Stimulated activated CD8-positive, alpha-beta memory T cell treated with anti-CD3 and anti-CD28 coated beads, Interleukin-12 subunit alpha, Interleukin-12 subunit beta, amount 100 ng/mL, for 1 hour (primary cell): ENCODE data around the gene IP6K1.
"Not testable (repeated sequence)": the region's sequence is repeated elsewhere in the genome, so short reads cannot be mapped to it uniquely, and the experiment has no call there.

Experiments
- DNase-seq: peaks from one replicate; pipeline ENCODE4 v3.0.0-alpha.2; 2020; ENCODE audit warnings: low read depth

IP6K1 gene

DNA sequence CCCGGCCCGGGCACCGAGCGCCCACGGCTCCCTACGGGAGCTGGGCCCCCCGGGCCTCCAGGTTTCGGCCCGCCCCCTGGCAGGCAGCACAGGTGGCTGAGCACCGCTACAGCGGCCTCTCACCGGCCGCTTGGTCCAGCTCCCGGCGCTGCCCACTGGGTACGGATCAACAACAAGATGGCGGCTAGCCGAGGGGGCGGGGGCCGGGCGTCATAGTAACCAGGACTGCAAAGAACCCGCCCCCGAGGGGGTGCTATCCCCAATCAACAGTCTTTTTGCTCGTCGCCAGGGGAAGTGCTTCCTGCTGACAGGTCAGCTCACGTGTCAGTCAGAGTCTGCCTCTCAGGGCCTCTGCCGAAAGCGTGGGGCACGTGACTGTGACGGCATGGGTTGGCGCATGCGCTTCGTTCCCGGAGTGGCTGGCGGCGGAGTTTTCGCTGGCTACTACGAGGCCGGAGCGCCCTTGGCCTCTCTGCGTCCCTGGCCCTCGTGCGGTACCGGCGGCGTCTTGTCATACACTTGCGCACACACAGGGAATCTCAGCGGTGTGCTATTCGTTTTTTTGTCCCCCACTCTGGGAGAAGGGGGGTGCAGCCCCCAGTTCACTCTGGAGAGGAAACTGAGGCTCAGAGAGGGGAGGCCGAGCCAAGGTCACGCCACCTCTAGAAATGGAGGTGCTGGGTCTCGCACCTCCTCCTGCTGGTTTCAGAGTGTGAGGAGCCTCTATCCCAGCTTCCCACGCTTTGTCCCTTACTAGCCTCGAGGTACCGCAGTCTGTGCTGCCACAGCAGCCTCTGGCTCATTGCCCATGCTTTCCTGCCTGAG lies at the start of gene IP6K1:
Gene IP6K1 (minus strand): TSS at position 186 of the 825 bp plus-strand sequence. CDS start 38,502 bp downstream, outside the sequence.
- peak; percentile 99 for DNase-seq

DNA sequence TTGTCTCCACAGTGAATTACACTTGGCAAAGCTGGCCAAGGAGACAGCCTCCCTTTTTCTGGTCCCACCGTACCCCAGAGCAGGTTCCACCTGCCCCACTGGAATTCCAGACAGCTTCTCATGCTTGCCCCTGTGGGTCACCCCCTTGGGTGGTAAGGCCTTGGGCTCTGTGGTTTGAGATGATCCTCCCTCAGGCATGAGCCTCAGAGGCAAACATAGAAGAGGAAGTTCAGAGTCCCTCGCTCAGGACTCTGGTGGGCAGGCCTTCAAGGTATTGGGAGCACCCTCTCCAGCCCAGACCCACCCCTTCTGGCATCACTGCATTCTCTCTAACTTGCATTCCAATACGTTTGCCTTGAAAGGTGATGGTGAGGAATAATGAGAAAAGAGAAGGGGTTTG lies 45.0 kb upstream of the IP6K1 start:
- DNase-seq = no peak

DNA sequence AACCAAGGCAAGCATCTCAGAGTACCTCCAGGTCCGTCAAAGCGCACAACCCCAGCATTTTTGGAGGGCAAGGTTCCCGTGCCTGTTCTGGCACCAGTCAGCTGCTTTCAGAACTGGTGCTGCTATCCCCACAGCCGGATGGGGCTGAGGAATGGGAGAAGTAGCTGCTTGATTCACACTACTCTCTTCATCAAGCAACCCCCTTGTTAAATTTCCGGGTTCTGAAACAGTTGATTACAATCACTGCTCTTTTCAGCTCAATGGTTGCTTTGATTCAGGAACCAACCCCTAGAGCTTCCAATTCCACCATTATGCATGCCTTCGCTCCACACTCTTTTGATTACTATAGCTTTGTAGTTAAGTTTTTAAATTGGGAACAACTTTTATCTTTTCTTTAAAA lies 39.7 kb upstream of the IP6K1 start:
- DNase-seq = no peak

DNA sequence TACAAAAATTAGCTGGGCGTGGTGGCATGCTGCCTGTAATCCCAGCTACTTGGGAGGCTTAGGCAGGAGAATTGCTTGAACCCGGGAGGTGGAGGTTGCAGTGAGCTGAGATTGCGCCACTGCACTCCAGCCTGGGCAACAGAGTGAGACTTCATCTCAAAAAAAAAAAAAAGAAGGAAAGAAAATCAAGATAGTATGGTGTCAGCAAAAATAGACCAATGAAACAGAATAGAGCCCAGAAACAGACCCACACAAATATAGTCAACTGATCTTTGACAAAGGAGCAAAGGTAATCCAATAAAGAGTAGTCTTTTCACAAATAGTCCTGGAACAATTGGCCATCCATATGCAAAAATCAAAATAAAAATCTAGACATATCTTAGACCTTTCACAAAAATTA lies 36.8 kb upstream of the IP6K1 start:
- not testable (repeated sequence) for DNase-seq

DNA sequence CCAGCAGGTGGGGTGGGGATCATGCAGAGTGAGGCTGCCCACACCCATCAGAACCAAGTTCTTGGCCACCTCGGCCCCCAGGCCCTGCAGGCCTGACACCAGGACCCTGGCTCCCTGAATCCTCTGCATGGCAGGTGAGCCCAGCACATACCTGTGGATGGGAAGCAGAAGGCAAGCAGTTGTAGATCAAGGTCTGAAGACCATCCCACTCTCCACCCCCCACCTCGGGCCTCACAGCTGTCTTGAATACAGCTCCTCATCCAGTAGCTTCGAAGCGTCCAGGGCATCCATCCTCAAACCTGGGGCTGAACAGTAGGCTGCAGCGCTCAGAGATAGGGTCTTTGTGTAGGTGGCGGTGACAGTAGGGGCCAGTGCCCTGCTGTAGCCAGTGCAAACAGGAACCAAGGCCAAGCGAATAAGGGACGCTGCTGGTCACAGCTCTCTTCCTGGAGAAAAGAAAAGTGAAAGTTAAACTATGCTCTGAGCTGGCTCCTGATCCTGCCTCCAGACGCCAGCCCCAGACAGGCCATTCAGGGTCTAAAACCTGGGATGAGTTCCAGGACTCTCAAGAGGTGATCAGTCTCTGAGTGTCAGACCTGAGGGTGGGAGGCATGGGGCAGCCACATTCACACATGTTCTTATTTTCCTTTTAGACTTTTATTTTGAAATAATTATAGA lies 27.3 kb upstream of the IP6K1 start, which contains the start of gene UBA7:
Gene UBA7 (minus strand): TSS at position 457 of the 678 bp plus-strand sequence. CDS start 166 bp downstream, at position 291.
- DNase-seq = no peak

DNA sequence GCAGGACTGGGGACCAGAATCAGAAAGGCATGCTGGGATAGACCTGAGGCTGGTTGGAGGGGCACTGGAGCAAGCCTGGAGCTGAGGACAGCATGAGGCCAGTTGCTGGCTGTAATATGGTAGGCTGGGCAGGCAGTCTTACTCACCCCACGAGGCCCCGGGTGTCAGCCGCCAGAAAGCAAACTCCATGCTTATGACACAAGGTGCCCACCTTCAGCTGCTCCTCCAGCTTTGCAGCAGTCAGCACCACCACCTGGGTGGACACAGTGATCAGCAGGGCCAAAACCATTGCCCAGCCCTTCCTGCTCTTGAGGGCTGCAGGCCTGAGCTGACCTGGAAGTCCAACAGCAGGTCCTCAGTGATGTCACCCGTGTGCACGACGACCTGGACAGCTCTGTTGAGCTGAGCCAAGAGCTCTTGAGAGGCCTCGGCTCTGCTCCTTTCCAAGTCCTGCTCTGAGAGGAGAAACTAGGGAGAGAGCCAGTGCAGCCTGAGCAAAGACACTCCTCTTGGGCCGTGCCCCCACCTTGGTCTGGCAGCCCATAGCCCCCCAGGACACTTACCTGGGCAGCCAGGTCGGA lies 26.7 kb upstream of the IP6K1 start:
- DNase-seq = no peak

DNA sequence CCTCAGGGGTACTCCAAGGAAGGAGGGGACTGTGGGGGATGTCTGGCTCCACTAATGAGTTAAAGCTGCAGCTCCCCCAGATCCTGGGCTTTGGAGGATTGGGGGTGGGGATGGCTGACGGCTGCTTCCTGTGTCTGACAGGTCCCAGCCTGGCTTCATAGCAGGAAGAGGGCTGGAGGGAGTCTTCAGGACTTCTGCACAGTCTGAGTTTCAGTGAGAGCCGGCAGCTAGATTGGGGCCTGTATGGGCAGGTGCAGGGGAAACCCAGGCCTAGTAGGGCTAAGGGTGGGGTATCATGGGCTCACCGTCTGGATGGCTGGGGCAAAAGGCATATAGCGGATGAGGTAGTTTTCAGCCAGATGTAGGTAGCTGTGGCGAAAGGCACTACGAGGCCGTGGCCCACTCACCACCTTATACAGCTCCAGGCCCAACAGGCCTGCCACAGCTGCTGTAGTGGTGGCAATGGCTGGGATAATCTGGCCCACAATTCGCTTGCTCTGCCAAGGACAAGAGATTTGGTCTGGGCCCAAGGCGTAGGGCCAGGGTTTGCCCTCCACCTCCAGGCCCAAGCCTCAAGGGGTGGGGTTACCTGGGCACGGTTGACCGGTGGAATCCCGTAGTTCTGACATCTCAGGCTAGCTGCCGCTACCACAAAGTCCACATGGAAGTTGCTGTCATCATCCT lies 21.2 kb upstream of the IP6K1 start:
- no peak for DNase-seq

DNA sequence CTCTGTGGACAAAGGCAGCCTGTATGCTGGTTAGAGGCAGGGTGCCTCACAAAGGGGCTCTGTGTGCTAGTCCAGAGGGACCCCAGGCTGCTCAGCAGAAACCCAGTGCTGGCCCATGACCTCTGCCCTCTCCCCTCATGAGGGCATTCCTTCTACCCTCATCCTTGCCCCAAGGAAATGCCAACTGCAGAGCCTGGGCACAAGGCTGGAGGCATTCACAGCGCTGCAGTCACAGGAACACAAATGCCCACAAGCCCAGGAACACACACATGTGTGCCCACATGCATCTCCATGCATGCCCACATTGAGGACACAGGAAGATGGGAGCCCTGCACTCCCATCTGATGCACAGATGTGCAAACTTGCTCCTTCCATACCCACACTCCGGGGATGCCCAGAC lies 20.5 kb upstream of the IP6K1 start:
- no peak for DNase-seq

DNA sequence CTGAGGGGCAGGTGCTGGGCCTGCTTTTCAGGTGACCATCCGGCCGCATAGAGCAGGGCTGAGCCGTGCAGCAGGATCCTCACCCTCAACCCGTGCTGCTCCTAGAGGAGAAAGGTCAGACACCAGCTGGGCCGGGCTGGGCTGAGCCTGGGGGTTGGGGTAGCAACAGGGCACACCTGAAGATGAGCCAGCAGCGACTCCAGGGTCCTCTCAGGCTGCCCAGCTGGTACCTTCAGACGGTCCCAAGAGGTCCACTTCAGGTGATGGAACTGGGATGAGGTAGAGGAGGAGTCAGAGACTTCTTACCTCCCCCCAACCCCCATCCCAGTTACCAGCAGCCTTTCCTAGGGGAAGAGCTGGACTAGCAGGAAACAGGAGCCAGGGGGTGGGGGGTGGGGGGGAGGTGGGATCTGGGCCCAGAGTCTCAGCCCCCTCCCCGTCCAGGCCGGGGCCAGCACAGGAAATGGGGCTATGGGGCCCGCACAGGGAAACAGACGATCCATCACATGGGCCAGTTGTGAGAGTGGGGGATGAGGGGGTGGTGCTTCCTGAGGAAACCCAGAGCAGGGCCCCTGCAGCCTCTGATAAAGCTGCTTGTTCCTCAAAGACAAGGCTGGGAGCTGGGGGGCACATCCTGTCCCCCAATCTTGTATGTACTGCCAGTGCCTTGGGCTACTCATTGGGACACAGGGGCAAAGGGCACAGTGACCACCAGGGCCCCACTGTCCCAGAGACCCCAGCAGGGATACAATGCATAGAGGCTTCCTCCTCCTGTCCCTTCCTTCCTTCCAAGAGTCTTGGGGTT lies 19.8 kb upstream of the IP6K1 start:
- DNase-seq = no peak

DNA sequence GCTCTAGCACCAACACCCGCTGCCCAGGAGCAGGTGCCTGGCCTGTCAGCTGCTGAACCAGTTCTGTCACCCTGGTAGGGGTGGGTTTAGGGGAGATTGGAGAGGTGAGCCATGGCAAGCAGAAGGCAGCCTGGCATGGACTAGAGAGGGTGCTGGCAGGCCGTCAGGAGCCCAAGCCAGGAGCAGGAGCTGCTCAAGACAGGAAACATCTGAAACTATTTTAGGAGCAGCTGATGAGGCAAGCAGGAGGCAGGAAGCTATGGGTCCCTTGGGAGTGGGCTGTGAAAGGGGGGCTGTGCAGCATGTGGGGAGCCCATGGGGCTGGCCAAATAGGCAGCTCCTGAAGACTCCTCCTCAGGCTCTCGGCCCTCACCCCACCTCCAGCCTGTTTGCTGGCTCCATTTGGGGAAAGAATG lies 19.0 kb upstream of the IP6K1 start:
- DNase-seq = no peak

DNA sequence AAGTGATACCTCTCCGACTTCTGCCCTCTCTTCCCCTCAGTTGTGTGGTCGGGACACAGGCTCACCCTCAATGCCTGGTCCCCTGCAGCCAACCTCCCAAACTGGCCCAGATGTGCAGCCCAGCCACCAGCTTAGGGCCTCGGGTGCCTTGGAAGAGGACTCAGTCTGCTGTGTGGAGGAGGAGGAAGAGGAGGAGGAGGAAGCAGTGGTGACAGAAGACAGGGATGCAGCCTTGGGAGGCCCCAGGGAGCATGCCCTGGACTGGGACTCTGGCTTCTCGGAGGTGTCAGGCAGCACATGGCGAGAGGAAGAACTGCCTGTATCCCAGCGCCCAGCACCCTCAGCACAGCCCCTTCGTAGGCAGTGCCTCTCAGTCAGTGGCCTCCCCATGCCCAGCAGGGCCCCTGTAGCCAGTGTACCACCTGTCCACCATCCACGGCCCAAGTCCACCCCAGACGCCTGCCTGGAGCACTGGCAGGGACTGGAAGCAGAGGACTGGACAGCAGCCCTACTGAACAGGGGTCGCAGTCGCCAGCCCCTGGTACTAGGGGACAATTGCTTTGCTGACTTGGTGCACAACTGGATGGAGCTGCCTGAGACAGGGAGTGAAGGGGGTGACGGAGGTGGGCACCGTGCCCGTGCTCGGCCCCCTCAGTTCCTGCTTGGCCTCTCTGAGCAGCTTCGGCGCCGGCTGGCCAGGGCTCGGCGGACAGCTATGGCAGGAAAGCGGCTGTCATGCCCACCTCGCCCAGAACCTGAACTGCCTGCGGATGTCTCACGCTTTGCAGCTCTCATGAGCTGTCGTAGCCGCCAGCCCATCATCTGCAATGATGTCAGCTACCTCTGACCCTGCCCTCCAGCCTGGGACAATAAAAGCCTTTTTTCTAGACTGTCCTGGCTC lies 18.0 kb upstream of the IP6K1 start:
- DNase-seq = no peak

DNA sequence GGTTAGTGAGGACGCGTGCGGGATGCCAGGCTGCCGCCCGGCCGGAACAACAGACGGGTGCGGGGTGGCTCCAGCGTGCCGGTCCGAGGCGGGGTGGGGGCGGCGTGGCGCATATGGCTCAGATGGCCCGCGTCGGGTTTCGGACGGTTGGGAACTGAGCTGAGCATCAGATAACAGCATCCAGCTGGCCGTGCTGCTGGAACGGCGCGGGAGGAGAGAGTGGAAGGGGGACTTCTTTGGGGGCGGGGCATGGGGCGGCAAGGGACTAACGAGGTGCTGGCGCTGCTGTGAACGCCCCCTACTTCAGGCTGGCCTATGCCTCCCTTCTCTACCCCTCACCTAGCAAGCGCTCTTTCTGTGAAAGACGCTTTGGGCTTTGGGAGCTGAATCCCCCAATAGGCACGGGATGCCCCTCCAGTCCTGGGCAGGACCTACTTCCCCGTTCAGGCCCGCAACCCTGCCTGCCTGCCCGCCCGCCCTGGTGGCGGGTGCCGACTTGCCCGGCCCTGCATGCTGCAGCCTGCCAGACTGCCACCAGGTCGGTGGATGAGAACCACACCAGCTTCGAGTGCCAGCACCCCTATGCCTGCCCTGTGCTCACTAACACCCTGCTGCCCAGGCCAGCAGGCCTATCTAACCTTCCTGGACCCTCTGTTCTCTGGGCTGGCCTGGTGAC lies 17.3 kb upstream of the IP6K1 start:
- DNase-seq = no peak

DNA sequence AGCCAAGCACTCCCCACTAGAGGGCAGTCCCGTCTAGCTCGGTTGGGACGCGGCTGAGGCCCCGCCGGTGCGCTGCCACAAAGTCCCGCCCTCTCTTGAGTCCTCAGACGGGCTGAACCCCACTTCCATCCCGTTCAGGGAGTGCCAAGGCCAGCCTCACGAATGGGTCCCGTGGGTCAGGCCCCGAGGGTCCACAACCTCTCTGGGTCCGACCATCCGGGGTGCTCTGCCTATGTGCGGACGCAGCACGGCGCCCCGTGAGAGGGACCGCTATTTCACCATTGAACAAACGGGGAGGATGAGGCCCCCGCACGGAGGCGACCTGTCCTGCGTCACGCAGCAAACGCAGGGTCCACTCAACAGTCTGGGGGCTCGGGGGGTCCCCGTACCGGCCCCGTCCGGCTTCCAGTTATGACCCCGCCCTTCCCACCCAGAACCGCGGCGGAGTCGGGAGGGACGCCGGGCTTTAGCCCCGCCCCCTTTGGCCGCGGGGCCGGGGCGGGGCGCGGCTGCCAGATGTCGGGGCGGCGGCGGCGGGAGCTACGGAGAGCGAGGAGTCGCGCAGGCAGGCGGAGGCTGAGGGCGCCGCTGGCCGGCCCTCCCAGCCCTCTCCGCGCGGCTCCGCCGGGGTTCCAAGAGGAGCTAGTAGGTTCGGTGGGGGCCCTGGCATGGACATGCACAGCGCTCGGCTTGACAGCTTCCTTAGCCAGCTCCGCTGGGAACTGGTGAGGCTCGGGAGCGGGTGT lies 16.6 kb upstream of the IP6K1 start, which contains the start of gene INKA1:
Gene INKA1 (plus strand): TSS at position 543 of the 746 bp plus-strand sequence. CDS start 132 bp downstream, at position 675.
- peak; percentile 78 for DNase-seq

DNA sequence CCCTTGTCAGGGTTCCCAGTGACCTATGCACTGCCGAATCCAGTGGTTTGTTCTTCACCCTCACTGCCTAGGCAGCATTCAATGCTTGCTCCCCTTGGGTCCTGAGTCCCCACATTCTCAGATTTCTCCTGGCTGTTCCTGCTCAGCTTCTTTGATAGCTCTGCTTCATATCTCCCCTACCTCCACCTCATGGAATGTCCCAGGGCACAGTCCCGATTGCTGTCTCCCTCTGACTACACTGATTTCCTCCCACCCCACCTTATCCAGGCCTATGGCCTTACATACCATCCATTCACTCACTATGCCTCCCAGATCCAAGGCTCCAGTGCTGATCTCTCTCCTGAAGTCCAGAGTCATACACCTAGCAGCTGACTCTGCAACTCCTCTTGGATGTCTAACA lies 14.8 kb upstream of the IP6K1 start:
- no peak for DNase-seq

DNA sequence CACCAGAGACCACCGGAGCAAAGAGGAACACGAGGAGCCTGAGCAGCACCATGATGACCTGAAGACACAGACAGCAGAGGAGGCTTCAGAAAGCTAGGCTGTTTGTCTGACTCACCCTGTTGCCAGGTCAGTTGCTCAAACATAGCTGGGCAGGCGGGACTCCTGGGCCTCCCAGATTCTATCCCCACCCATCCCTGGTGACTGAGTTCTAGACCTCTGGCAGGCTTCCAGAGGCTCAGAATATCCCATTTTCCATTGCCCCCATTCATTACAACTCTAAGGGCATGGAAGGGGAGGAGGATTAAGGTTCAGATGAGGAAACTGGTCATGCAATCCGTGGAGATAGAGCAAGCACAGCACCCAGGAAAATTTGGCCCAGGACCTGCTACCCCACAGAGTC lies 13.4 kb upstream of the IP6K1 start, which contains the start of gene CDHR4:
Gene CDHR4 (minus strand): TSS at position 113 of the 400 bp plus-strand sequence. CDS start 61 bp downstream, at position 52.
- no peak for DNase-seq

DNA sequence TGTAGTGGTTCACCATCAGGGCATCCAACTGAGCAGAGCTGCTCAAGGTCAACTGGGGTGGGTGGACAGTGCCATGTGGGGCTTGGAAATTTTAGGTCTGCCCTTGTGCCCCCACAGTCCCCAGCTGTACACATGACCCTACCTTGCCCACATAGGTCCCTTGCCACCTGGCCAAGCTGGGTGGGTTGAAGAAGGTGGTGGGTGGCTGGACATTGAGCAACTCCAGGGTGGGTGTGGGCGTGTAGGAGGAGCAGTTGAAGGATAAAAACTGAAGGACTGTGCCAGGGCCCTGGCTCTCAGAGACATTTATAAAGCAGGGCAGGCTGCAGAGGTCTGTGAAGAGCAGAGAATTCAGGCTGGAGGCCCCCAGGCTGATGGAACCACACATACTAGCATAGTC lies 12.8 kb upstream of the IP6K1 start:
- DNase-seq = no peak

DNA sequence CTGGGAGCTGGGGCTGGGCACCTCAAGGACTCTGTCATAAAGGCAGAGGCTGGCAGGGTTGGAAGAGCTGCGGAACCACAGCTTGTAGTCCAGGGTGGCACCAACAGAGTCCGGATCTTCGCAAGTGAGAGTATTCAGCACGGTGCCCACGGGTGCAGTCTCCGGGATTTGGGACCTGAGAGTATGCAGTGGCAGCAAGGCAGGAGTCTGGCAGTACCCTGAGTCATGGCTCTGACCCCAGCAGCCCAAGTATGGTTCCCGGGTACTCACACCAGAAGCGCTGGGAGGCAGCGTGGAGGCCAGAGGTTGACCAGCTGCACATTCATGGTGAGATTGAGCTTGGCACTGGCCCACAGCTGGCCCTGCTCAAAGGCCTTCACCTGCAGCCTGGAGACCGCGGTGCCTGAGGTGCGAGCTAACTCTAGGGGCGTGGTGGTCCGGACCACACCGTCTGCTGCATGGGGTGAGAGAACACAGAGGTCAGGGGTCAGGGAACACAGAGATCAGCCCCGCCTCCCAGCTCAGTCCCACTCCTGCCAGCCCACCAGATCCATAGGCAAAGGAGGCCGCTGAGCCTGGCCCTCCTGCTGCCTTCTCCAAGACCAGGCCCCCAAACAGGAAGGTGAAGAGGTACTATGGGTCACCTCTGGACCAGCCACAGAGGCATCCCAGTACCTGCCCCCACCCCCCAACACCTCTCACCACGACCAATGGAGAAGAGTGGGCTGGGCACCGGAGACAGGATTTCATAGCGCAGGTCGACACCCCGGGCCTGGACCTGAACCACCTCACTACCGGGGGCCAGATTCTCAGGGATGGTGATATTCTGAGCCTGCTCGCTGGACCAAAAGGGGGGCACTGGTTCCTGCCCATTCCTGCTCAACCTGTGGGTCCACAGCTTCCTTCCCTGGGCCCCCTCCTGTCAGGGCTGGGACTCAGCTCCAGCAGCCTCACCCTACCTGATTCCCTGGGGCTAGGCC lies 8.9 kb upstream of the IP6K1 start:
- DNase-seq = no peak

DNA sequence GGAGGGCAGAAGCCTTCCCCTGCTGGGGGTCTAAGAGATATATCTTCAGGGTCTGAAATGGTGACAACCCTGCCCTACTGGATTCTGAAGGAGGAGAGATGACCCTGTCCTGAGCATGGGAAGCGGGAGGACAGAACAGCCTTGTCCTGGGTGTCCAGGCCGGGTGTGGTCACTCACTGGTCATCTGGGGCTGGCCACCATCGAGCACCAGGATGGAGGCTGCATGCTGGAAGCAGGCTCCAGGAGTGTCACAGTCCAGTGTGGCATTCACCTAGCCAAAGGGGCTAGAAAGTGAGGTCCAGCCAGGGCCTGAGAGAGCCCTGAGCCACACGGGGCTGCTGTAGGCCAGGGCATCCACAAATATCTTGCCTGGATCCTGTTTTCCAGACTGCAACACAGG lies 8.1 kb upstream of the IP6K1 start:
- no peak for DNase-seq
